HCT116 (cell line): ENCODE measurements around the gene HOXB1. TPM values are rescaled to one million over a fixed set of nuclear protein-coding genes. Genes with fewer than 3 reads are reported as not detected.

Experiments used
- ATAC-seq: fragments of 200-7000 bp; cut with Tn5 transposase; 2 replicates; pipeline ENCODE4 v1.9.1; 2020; ENCODE audit warnings: mild to moderate bottlenecking, moderate library complexity
- BruUV-seq: library from RNA; stranded (reverse); fragments of 400-500 nt; replicated peaks from 2 replicates; lab custom pipeline; 2021; lab: Mats Ljungman, UMichigan
- CTCF ChIA-PET: fragments of 300-600 bp; sonication (Branson Sonifier 250); formaldehyde crosslinking; loops from one replicate; lab custom pipeline; 2021; ENCODE audit warnings: antibody characterized with exemption; lab: Charles Lee
- POLR2A ChIA-PET: fragments of 300-600, 350-600 bp; sonication (Branson Sonifier 250); formaldehyde crosslinking; loops from one replicate; lab custom pipeline; 2021; ENCODE audit warnings: antibody characterized with exemption; lab: Charles Lee
- RAD21 ChIA-PET, 2 experiments: fragments of 300-600 bp; sonication (Branson Sonifier 250); formaldehyde crosslinking; loops; one replicate each; lab custom pipeline; 2023; ENCODE audit warnings: low total read pairs in 2 of 2; ENCODE audit not compliant: uncharacterized antibody in 2 of 2, unreplicated experiment in 2 of 2, low non-redundant PET in 1 of 2; lab: Charles Lee
- DNase-seq: peaks from one replicate; pipeline ENCODE4 v3.0.0-alpha.2; 2010; ENCODE audit warnings: low read depth, low spot score
- H2AFZ ChIP-seq: fragments of 200-600 bp; shearing (Covaris generic), sonication (generic); 2 replicates; pipeline ENCODE4 v1.6.1; 2017; ENCODE audit warnings: low read depth, mixed run types, mixed read lengths, antibody characterized with exemption, low read length; ENCODE audit not compliant: poor library complexity, severe bottlenecking
- H3K27ac ChIP-seq: 2 replicates; pipeline ENCODE4 v1.5.1; 2012; ENCODE audit warnings: low read depth, low read length
- H3K27me3 ChIP-seq: fragments of 200-600 bp; sonication (generic); 2 replicates; pipeline ENCODE4 v1.6.1; 2016; ENCODE audit warnings: mixed run types, low read length, mixed read lengths; ENCODE audit not compliant: insufficient read depth
- H3K36me3 ChIP-seq, 2 experiments: fragments of 200-500 bp in 1 of 2; fragments of 200-600 bp in 1 of 2; sonication (Bioruptor generic) in 1 of 2; sonication (generic) in 1 of 2; 2 replicates each; pipeline versions ENCODE4 v1.5.1 to v1.6.1; 2014 to 2016; ENCODE audit warnings: low read length in 2 of 2, inconsistent platforms in 1 of 2, mixed read lengths in 1 of 2, mixed run types in 1 of 2; ENCODE audit not compliant: insufficient read depth in 2 of 2, control insufficient read depth in 1 of 2
- H3K4me1 ChIP-seq, 2 experiments: fragments of 200-600 bp in 1 of 2; sonication (generic) in 1 of 2; 2 replicates each; pipeline versions ENCODE4 v1.5.1 to v1.6.1; 2012 to 2017; ENCODE audit warnings: low read length in 2 of 2, inconsistent platforms in 1 of 2, mild to moderate bottlenecking in 1 of 2, mixed read lengths in 1 of 2, mixed run types in 1 of 2, moderate library complexity in 1 of 2; ENCODE audit not compliant: insufficient read depth in 2 of 2, control insufficient read depth in 1 of 2
- H3K4me2 ChIP-seq: fragments of 200-600 bp; sonication (generic); 2 replicates; pipeline ENCODE4 v1.6.1; 2017; ENCODE audit warnings: mixed run types, low read length, mixed read lengths
- H3K4me3 ChIP-seq, 2 experiments: fragments of 200-600 bp in 1 of 2; sonication (generic) in 1 of 2; replicated peaks in 1 of 2; 2 replicates each; pipeline ENCODE4 v1.5.1; 2011 to 2016; ENCODE audit warnings: low read length in 2 of 2, control low read depth in 1 of 2, low read depth in 1 of 2, mild to moderate bottlenecking in 1 of 2, mixed read lengths in 1 of 2, mixed run types in 1 of 2
- H3K79me2 ChIP-seq: fragments of 200-600 bp; sonication (generic); 2 replicates; pipeline ENCODE4 v1.6.1; 2017; ENCODE audit warnings: mild to moderate bottlenecking, mixed run types, low read length, moderate library complexity, mixed read lengths; ENCODE audit not compliant: insufficient read depth
- H3K9ac ChIP-seq: fragments of 200-600 bp; sonication (generic); 2 replicates; pipeline ENCODE4 v1.6.1; 2016; ENCODE audit warnings: low read length, mixed read lengths
- H3K9me2 ChIP-seq: fragments of 200-600 bp; sonication (generic), shearing (Covaris generic); 2 replicates; pipeline ENCODE4 v1.6.1; 2017; ENCODE audit warnings: mixed run types, mild to moderate bottlenecking, moderate library complexity; ENCODE audit not compliant: insufficient read depth
- H3K9me3 ChIP-seq, 2 experiments: fragments of 200-500 bp in 1 of 2; fragments of 200-600 bp in 1 of 2; sonication (Bioruptor generic) in 1 of 2; sonication (generic) in 1 of 2; 2 replicates each; pipeline ENCODE4 v1.6.1; 2014 to 2017; ENCODE audit warnings: low read length in 2 of 2, mixed read lengths in 2 of 2, inconsistent platforms in 1 of 2, low read depth in 1 of 2, mild to moderate bottlenecking in 1 of 2, mixed run types in 1 of 2, moderate library complexity in 1 of 2; ENCODE audit not compliant: control insufficient read depth in 1 of 2, insufficient read depth in 1 of 2
- H4K20me1 ChIP-seq: fragments of 200-600 bp; sonication (generic), shearing (Covaris generic); 2 replicates; pipeline ENCODE4 v1.6.1; 2017; ENCODE audit warnings: mixed run types, mild to moderate bottlenecking, moderate library complexity; ENCODE audit not compliant: insufficient read depth
- ATF3 ChIP-seq: IDR thresholded peaks from 2 replicates; pipeline ENCODE4 v1.6.1; 2012
- CTCF ChIP-seq, 3 experiments: fragments of 200-600 bp in 1 of 3; sonication (generic) in 1 of 3; IDR thresholded peaks in 2 of 3; conservative IDR thresholded peaks in 1 of 3; 2 replicates each; pipeline ENCODE4 v1.5.1; 2012 to 2017; ENCODE audit warnings: low read depth in 2 of 3, low read length in 2 of 3, antibody characterized with exemption in 1 of 3, borderline replicate concordance in 1 of 3, control low read depth in 1 of 3, mild to moderate bottlenecking in 1 of 3, mixed read lengths in 1 of 3, mixed run types in 1 of 3, moderate library complexity in 1 of 3; ENCODE audit not compliant: insufficient read depth in 1 of 3
- ELF1 ChIP-seq: IDR thresholded peaks from 2 replicates; pipeline ENCODE4 v1.6.1; 2012; ENCODE audit warnings: low read depth, borderline replicate concordance
- MAX ChIP-seq: IDR thresholded peaks from 2 replicates; pipeline ENCODE4 v1.6.1; 2012
- RAD21 ChIP-seq: IDR thresholded peaks from 2 replicates; pipeline ENCODE4 v1.6.1; 2012; ENCODE audit warnings: low read depth, mild to moderate bottlenecking
- SIN3A ChIP-seq: IDR thresholded peaks from 2 replicates; pipeline ENCODE4 v1.6.1; 2012; ENCODE audit warnings: low read depth
- TCF7L2 ChIP-seq: IDR thresholded peaks from 2 replicates; pipeline ENCODE4 v1.7.0; 2011; ENCODE audit warnings: borderline replicate concordance, inconsistent platforms; ENCODE audit not compliant: insufficient read depth, insufficient read length; ENCODE audit errors: extremely low read depth
- YY1 ChIP-seq: IDR thresholded peaks from 2 replicates; pipeline ENCODE4 v1.6.1; 2011; ENCODE audit warnings: low read length, low read depth, moderate library complexity, mild to moderate bottlenecking; ENCODE audit not compliant: insufficient replicate concordance; ENCODE audit errors: extremely low read depth
- intact Hi-C: fragments of 100-400 bp; cut with micrococcal nuclease; formaldehyde crosslinking; loops from 2 replicates; pipeline ENCODE4 v1.10.0; 2022
- total RNA-seq: library from RNA; stranded (reverse); gene quantifications from one replicate; pipeline ENCODE4 v1.2.1, GENCODE V29; 2021; ENCODE audit not compliant: unreplicated experiment

The HOXB1 gene
- total RNA-seq, 1 experiment from 2014 or later: not detected

- ATAC-seq (no peak), DNase-seq (no peak)
- intact Hi-C loops: no loop called here
- no peak overlapping the region for H3K4me3 ChIP-seq
- peaks cover 20% of the 10 kb centered on the region; the same call in 1 of the 2 replicates for H3K79me2 ChIP-seq
- TF ChIP-seq MAX (no peak), ATF3 (no peak), ELF1 (no peak), RAD21 (no peak), TCF7L2 (no peak), SIN3A (no peak), YY1 (no peak)
- BruUV-seq: no TSS peak
- H3K9me3 ChIP-seq: no peaks in the 10 kb centered on the region
- no peaks in the 10 kb centered on the region for H4K20me1 ChIP-seq
- no peak overlapping the region for H3K9ac ChIP-seq
- no peaks in the 10 kb centered on the region for H3K4me1 ChIP-seq
- H2AFZ ChIP-seq: no peak overlapping the region
- no peaks in the 10 kb centered on the region for H3K27me3 ChIP-seq
- no peak overlapping the region for H3K27ac ChIP-seq
- H3K9me2 ChIP-seq: no peaks in the 10 kb centered on the region
- H3K4me2 ChIP-seq: no peak overlapping the region
- ChIA-PET RAD21 (no interaction called here), CTCF (no interaction called here), POLR2A (no interaction called here)
- no peaks in the 10 kb centered on the region for H3K36me3 ChIP-seq
These were observed 32.1 kb upstream of the HOXB1 start for GRCh38 chr17:48562934-48563333.

GRCh38 chr17:48561884-48562810 lies 31.3 kb upstream of the HOXB1 start:
- ATAC-seq: peak; percentile 86
- peak in 2 of 3 experiments; percentile 51 to 54; a peak in 4 of 6 replicates for TF ChIP-seq CTCF (IDR thresholded peaks at IDR 0.05 in 2 of 3, conservative IDR thresholded peaks at IDR 0.05 in 1 of 3; ENCODE audit: borderline replicate concordance in 1 of 3, insufficient read depth in 1 of 3, low read depth in 2 of 3, low read length in 2 of 3)
- no peak for TF ChIP-seq ATF3
- TF ChIP-seq, all 23 proteins: peak for 1
- ChIA-PET CTCF (no interaction called here), RAD21 (no interaction called here), POLR2A (no interaction called here)
- intact Hi-C loops: no loop called here
- no peaks in the 10 kb centered on the region for H3K9me3 ChIP-seq
- no peak overlapping the region for H3K27ac ChIP-seq
- H3K36me3 ChIP-seq: no peaks in the 10 kb centered on the region
- H4K20me1 ChIP-seq: no peaks in the 10 kb centered on the region
- BruUV-seq: no TSS peak
- H3K79me2 ChIP-seq: peaks cover 13% of the 10 kb centered on the region; the same call in 1 of the 2 replicates
- no peak overlapping the region for H3K4me2 ChIP-seq
- DNase-seq: no peak
- no peak overlapping the region for H3K4me3 ChIP-seq
- no peak overlapping the region for H2AFZ ChIP-seq
- H3K9me2 ChIP-seq: no peaks in the 10 kb centered on the region
- no peaks in the 10 kb centered on the region for H3K4me1 ChIP-seq
- no peak overlapping the region for H3K9ac ChIP-seq
- no peaks in the 10 kb centered on the region for H3K27me3 ChIP-seq
